IMR-90 (cell line): ENCODE data around the gene P4HA1. TPM values are rescaled to one million over a fixed set of nuclear protein-coding genes. Genes with fewer than 3 reads are reported as not detected.

Source experiments
- ATAC-seq: fragments of 200-7000 bp; cut with Tn5 transposase; 2 replicates; pipeline ENCODE4 v1.9.1; 2020; ENCODE audit warnings: low read depth, mild to moderate bottlenecking, moderate library complexity
- BruUV-seq: library from RNA; stranded (reverse); fragments of 400-500 nt; replicated peaks from 2 replicates; lab custom pipeline; 2021; lab: Mats Ljungman, UMichigan
- CTCF ChIA-PET: fragments of 300-600 bp; formaldehyde crosslinking; extraction: SDS; loops from one replicate; lab custom pipeline; 2021; ENCODE audit warnings: antibody characterized with exemption; lab: Yijun Ruan, JAX
- POLR2A ChIA-PET: fragments of 300-600 bp; sonication (Branson Sonifier 250); formaldehyde crosslinking; loops from one replicate; lab custom pipeline; 2022; ENCODE audit warnings: antibody characterized with exemption; ENCODE audit not compliant: unreplicated experiment; lab: Charles Lee
- DNase-seq: peaks from one replicate; pipeline ENCODE4 v3.0.0; 2013
- H2AFZ ChIP-seq: replicated peaks from 2 replicates; pipeline ENCODE3; 2013; ENCODE audit warnings: low read length, mild to moderate bottlenecking; ENCODE audit not compliant: poor library complexity
- H2AK5ac ChIP-seq: 2 replicates; pipeline ENCODE4 v1.6.1; 2013; ENCODE audit warnings: low read depth, low read length, inconsistent platforms
- H2AK9ac ChIP-seq: replicated peaks from 2 replicates; pipeline ENCODE3; 2013; ENCODE audit warnings: mild to moderate bottlenecking, low read depth, low read length, moderate library complexity; ENCODE audit not compliant: poor library complexity
- H2BK120ac ChIP-seq: 2 replicates; pipeline ENCODE4 v1.6.1; 2013; ENCODE audit warnings: low read depth, low read length, inconsistent platforms
- H2BK15ac ChIP-seq: 3 replicates; pipeline ENCODE4 v1.6.1; 2013; ENCODE audit warnings: low read depth, low read length, inconsistent platforms
- H2BK20ac ChIP-seq: 2 replicates; pipeline ENCODE4 v1.6.1; 2013; ENCODE audit warnings: low read depth, mild to moderate bottlenecking, inconsistent platforms, low read length, moderate library complexity
- H2BK5ac ChIP-seq: 2 replicates; pipeline ENCODE4 v1.6.1; 2013; ENCODE audit warnings: mild to moderate bottlenecking, low read depth, low read length, inconsistent platforms; ENCODE audit not compliant: poor library complexity, severe bottlenecking
- H3K14ac ChIP-seq: replicated peaks from 2 replicates; pipeline ENCODE4 v1.6.1; 2013; ENCODE audit warnings: low read depth, low read length, inconsistent platforms
- H3K18ac ChIP-seq: 2 replicates; pipeline ENCODE4 v1.6.1; 2013; ENCODE audit warnings: low read depth, low read length, control low read depth
- H3K23ac ChIP-seq: 2 replicates; pipeline ENCODE4 v1.6.1; 2013; ENCODE audit warnings: low read depth, low read length, inconsistent platforms
- H3K27ac ChIP-seq: 2 replicates; pipeline ENCODE4 v1.5.1; 2013; ENCODE audit warnings: mild to moderate bottlenecking, control low read depth, low read length; ENCODE audit not compliant: insufficient read depth
- H3K27me3 ChIP-seq: 2 replicates; pipeline ENCODE4 v1.6.1; 2013; ENCODE audit warnings: low read length; ENCODE audit not compliant: control insufficient read depth, insufficient read depth
- H3K36me3 ChIP-seq: 2 replicates; pipeline ENCODE4 v1.6.1; 2013; ENCODE audit warnings: low read length, mixed read lengths; ENCODE audit not compliant: control insufficient read depth, insufficient read depth
- H3K4ac ChIP-seq: 2 replicates; pipeline ENCODE4 v1.6.1; 2013; ENCODE audit warnings: low read depth, low read length, inconsistent platforms
- H3K4me1 ChIP-seq: 2 replicates; pipeline ENCODE4 v1.6.1; 2013; ENCODE audit warnings: low read length, mixed read lengths; ENCODE audit not compliant: control insufficient read depth, insufficient read depth
- H3K4me2 ChIP-seq: 2 replicates; pipeline ENCODE4 v1.6.1; 2013; ENCODE audit warnings: low read depth, mild to moderate bottlenecking, control low read depth, low read length, moderate library complexity
- H3K4me3 ChIP-seq: 2 replicates; pipeline ENCODE4 v1.5.1; 2013; ENCODE audit warnings: low read depth, mild to moderate bottlenecking, control low read depth, low read length, moderate library complexity; ENCODE audit not compliant: insufficient read depth
- H3K56ac ChIP-seq: 2 replicates; pipeline ENCODE4 v1.6.1; 2013; ENCODE audit warnings: low read length, inconsistent platforms; ENCODE audit not compliant: insufficient read depth; ENCODE audit errors: extremely low read depth
- H3K79me1 ChIP-seq, 2 experiments: 2 replicates each; pipeline ENCODE4 v1.6.1; 2013; ENCODE audit warnings: low read length in 2 of 2, inconsistent platforms in 1 of 2, low read depth in 1 of 2
- H3K9ac ChIP-seq: 2 replicates; pipeline ENCODE4 v1.6.1; 2013; ENCODE audit warnings: low read depth, low read length, control low read depth
- H3K9me1 ChIP-seq: 2 replicates; pipeline ENCODE4 v1.6.1; 2013; ENCODE audit warnings: low read length, inconsistent platforms; ENCODE audit not compliant: insufficient read depth
- H3K9me3 ChIP-seq: 2 replicates; pipeline ENCODE4 v1.6.1; 2013; ENCODE audit warnings: low read length; ENCODE audit not compliant: control insufficient read depth, insufficient read depth
- H4K20me1 ChIP-seq: 2 replicates; pipeline ENCODE4 v1.6.1; 2013; ENCODE audit warnings: low read length, inconsistent platforms; ENCODE audit not compliant: insufficient read depth
- H4K5ac ChIP-seq: 2 replicates; pipeline ENCODE4 v1.6.1; 2013; ENCODE audit warnings: mild to moderate bottlenecking, low read depth, low read length, control low read depth
- H4K8ac ChIP-seq, 2 experiments: 2 replicates each; pipeline ENCODE4 v1.6.1; 2013; ENCODE audit warnings: low read depth in 2 of 2, low read length in 2 of 2, control low read depth in 1 of 2, inconsistent platforms in 1 of 2
- H4K91ac ChIP-seq: 2 replicates; pipeline ENCODE4 v1.6.1; 2013; ENCODE audit warnings: low read depth, low read length, inconsistent platforms; ENCODE audit not compliant: insufficient read depth
- CTCF ChIP-seq: conservative IDR thresholded peaks from 2 replicates; pipeline ENCODE4 v1.5.1; 2012; ENCODE audit warnings: mild to moderate bottlenecking, low read depth, low read length, improper control_type of control experiment
- SMC3 ChIP-seq: fragments of 150-350 bp; IDR thresholded peaks from 2 replicates; pipeline ENCODE4 v1.6.1; 2016; ENCODE audit warnings: low read depth, mild to moderate bottlenecking, antibody characterized with exemption, low read length, moderate library complexity
- WGBS, 2 experiments: methylation state at CpG; one replicate each; pipeline versions ENCODE4 v1.1.5 to v1.1.7; 2013; ENCODE audit warnings: missing lambda C conversion rate in 2 of 2; ENCODE audit not compliant: insufficient read length in 1 of 2; ENCODE audit errors: extremely low coverage in 2 of 2; 5-methylcytosine and 5-hydroxymethylcytosine counted together
- dilution Hi-C: fragments of 300-500 bp; cut with HindIII; formaldehyde crosslinking; loops from one replicate; pipeline ENCODE4 v1.14.3; 2018; ENCODE audit warnings: low sequenced_read_pairs; ENCODE audit not compliant: unreplicated experiment
- in situ Hi-C: fragments of 300-500 bp; cut with MboI; formaldehyde crosslinking; loops from 3 replicates; pipeline ENCODE4 v1.14.3; 2019; ENCODE audit warnings: low sequenced_read_pairs, inconsistent platforms, mixed read lengths
- intact Hi-C: fragments of 100-400 bp; cut with micrococcal nuclease; formaldehyde crosslinking; loops from 2 replicates; pipeline ENCODE4 v1.10.0; 2022
- polyA plus RNA-seq, 3 experiments: library from polyadenylated mRNA; depleted of rRNA; stranded (reverse); fragments of >200 nt; gene quantifications; 2 replicates each; pipeline ENCODE4 v1.2.3, GENCODE V29; 2012; ENCODE audit warnings: low replicate concordance in 1 of 3
- total RNA-seq: library from RNA; depleted of rRNA; stranded (reverse); fragments of >200 nt; gene quantifications from 2 replicates; pipeline ENCODE4 v1.2.3, GENCODE V29; 2012

Gene P4HA1
- total and polyA plus RNA-seq, 2 of the 4 experiments (the other 2 are of a cell fraction) = 178 to 241 TPM

- ATAC-seq = no peak
- H3K9me3 ChIP-seq = no peaks in the 10 kb centered on the region
- no peak overlapping the region for H4K8ac ChIP-seq
- H3K14ac ChIP-seq = no peak overlapping the region
- TF ChIP-seq SMC3 = no peak
- TF ChIP-seq CTCF = no peak
- ChIA-PET CTCF (no interaction called here), POLR2A (no interaction called here)
- H2BK20ac ChIP-seq = no peak overlapping the region
- no peak overlapping the region for H3K56ac ChIP-seq
- H3K23ac ChIP-seq = no peak overlapping the region
- intact Hi-C loops = no loop called here
- H2AK5ac ChIP-seq = no peak overlapping the region
- peaks cover 33% of the 10 kb centered on the region for H3K36me3 ChIP-seq
- no peak overlapping the region for H2BK5ac ChIP-seq
- H2AFZ ChIP-seq = no peak overlapping the region
- peaks cover 6% of the 10 kb centered on the region; the same call in 1 of the 2 replicates for H4K20me1 ChIP-seq
- BruUV-seq = no TSS peak
- no peak overlapping the region for H2AK9ac ChIP-seq
- H3K9ac ChIP-seq = no peak overlapping the region
- no peak overlapping the region for H4K91ac ChIP-seq
- H3K27ac ChIP-seq = no peak overlapping the region
- H2BK120ac ChIP-seq = no peak overlapping the region
- no peaks in the 10 kb centered on the region for H3K4me1 ChIP-seq
- 80% methylated on average over 1 of the region's 4 CpGs; no CpG with 5 or more reads in 1 of the 2 experiments for WGBS, 2 experiments
- no peak overlapping the region for H3K4me2 ChIP-seq
- no peak overlapping the region for H3K4ac ChIP-seq
- in situ Hi-C loops = no loop called here
- H3K79me1 ChIP-seq = peaks cover 18 to 26% of the 10 kb centered on the region in 2 experiments
- dilution Hi-C loops = no loop called here
- DNase-seq = no peak
- H3K4me3 ChIP-seq = no peak overlapping the region
- no peak overlapping the region for H3K18ac ChIP-seq
- H4K5ac ChIP-seq = no peak overlapping the region
- no peaks in the 10 kb centered on the region; the same call in 1 of the 2 replicates for H3K9me1 ChIP-seq
- no peak overlapping the region for H2BK15ac ChIP-seq
- H3K27me3 ChIP-seq = no peaks in the 10 kb centered on the region
Observed at GRCh38 chr10:73053275-73053674, 43.4 kb downstream of the P4HA1 start.
